Hepatocyte (in vitro differentiated cells): ENCODE results near the gene PRKG1. TPM values are rescaled to one million over a fixed set of nuclear protein-coding genes. Genes with fewer than 3 reads are reported as not detected.

ENCODE experiments used
- DNase-seq: peaks from one replicate; pipeline ENCODE4 v3.0.0-alpha.2; 2016; ENCODE audit warnings: low spot score
- H2AFZ ChIP-seq: fragments of 200-600 bp; sonication (generic); 2 replicates; pipeline ENCODE4 v1.6.0; 2016; ENCODE audit warnings: antibody characterized with exemption, mild to moderate bottlenecking
- H3K27ac ChIP-seq: fragments of 200-600 bp; sonication (generic); 2 replicates; pipeline ENCODE4 v1.5.1; 2016; ENCODE audit warnings: mild to moderate bottlenecking
- H3K27me3 ChIP-seq: fragments of 200-600 bp; sonication (generic); 2 replicates; pipeline ENCODE4 v1.6.1; 2016
- H3K36me3 ChIP-seq: fragments of 200-600 bp; sonication (generic); replicated peaks from 2 replicates; pipeline ENCODE4 v1.5.1; 2016; ENCODE audit warnings: low read depth; ENCODE audit not compliant: insufficient read depth
- H3K4me1 ChIP-seq: fragments of 200-600 bp; sonication (generic); 2 replicates; pipeline ENCODE4 v1.5.1; 2016; ENCODE audit warnings: mild to moderate bottlenecking, moderate library complexity; ENCODE audit not compliant: insufficient read depth
- H3K4me2 ChIP-seq: fragments of 200-600 bp; sonication (generic); 2 replicates; pipeline ENCODE4 v1.6.0; 2016
- H3K4me3 ChIP-seq: fragments of 200-600 bp; sonication (generic); 2 replicates; pipeline ENCODE4 v1.5.1; 2016; ENCODE audit warnings: mild to moderate bottlenecking
- H3K79me2 ChIP-seq: fragments of 200-600 bp; sonication (generic); 2 replicates; pipeline ENCODE4 v1.6.0; 2017; ENCODE audit warnings: mild to moderate bottlenecking
- H3K9me2 ChIP-seq: fragments of 200-600 bp; sonication (generic); replicated peaks from 2 replicates; pipeline ENCODE4 v1.6.0; 2017; ENCODE audit warnings: mild to moderate bottlenecking; ENCODE audit not compliant: insufficient read depth
- H3K9me3 ChIP-seq: fragments of 200-600 bp; sonication (generic); 2 replicates; pipeline ENCODE4 v1.5.1; 2016; ENCODE audit warnings: low read depth, mild to moderate bottlenecking
- H4K20me1 ChIP-seq: fragments of 200-600 bp; sonication (generic); 2 replicates; pipeline ENCODE4 v1.6.0; 2016; ENCODE audit warnings: mild to moderate bottlenecking; ENCODE audit not compliant: insufficient read depth, poor library complexity, severe bottlenecking
- EZH2 ChIP-seq: fragments of 200-600 bp; sonication (generic); IDR thresholded peaks from 2 replicates; pipeline ENCODE4 v1.6.1; 2016; ENCODE audit warnings: antibody characterized with exemption, mild to moderate bottlenecking, borderline replicate concordance
- EZH2phosphoT487 ChIP-seq: fragments of 200-600 bp; sonication (generic); IDR thresholded peaks from one replicate; pipeline ENCODE4 v1.6.1; 2018; ENCODE audit warnings: antibody characterized with exemption, mild to moderate bottlenecking, low read depth, moderate library complexity; ENCODE audit not compliant: unreplicated experiment, severe bottlenecking
- WGBS: methylation state at CpG from one replicate; pipeline ENCODE4 v1.1.6; 2016; ENCODE audit warnings: low lambda C conversion rate; ENCODE audit errors: missing lambda C conversion rate; 5-methylcytosine and 5-hydroxymethylcytosine counted together
- polyA plus RNA-seq: library from polyadenylated mRNA; unstranded; fragments of >200 nt; fragmentation: Nextera tagmentation; extraction: Ambion mirVana; gene quantifications from 2 replicates; pipeline ENCODE4 v1.2.1, GENCODE V29; 2016
- total RNA-seq: library from RNA; depleted of rRNA; stranded (reverse); fragments of >200 nt; gene quantifications from 2 replicates; pipeline ENCODE4 v1.2.3, GENCODE V29; 2014
- TF ChIP-seq, protein P1 (sequence below): fragments of 200-600 bp; sonication (generic); IDR thresholded peaks from 2 replicates; pipeline ENCODE4 v1.5.1; 2016; ENCODE audit warnings: antibody characterized with exemption, mild to moderate bottlenecking; ENCODE audit not compliant: poor library complexity

Gene PRKG1
- total and polyA plus RNA-seq, 2 experiments from 2014 or later = 4.0 to 8.1 TPM

DNA sequence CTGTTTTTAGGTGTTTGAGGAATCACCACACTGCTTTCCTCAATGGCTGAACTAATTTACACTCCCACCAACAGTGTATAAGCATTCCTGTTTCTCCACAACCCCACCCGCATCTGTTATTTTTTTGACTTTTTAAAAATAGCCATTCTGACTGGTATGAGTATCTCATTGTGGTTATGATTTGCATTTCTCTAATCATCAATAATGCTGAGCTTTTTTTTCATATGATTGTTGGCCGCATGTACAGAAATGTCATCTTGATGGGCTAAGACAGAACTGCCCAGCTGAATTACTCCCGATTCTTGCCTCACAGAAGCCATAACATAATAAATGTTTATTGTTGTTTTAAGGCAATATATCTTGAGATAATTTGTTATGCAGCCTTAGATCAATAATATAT lies 1146.7 kb downstream of the PRKG1 start:
- whole genome bisulfite sequencing = 97% methylated on average over 3 of the region's 3 CpGs
- Histone ChIP-seq H3K27ac (no peak overlapping the region), H4K20me1 (no peaks in the 10 kb centered on the region), H3K4me2 (no peak overlapping the region), H3K9me3 (no peaks in the 10 kb centered on the region), H3K36me3 (no peaks in the 10 kb centered on the region), H3K79me2 (no peaks in the 10 kb centered on the region), H2AFZ (no peak overlapping the region), H3K4me1 (no peaks in the 10 kb centered on the region), H3K27me3 (no peaks in the 10 kb centered on the region), H3K9me2 (no peaks in the 10 kb centered on the region), H3K4me3 (no peak overlapping the region)
- TF ChIP-seq EZH2phosphoT487 = no peak
- TF ChIP-seq EZH2 = no peak
- TF ChIP-seq, protein P1, sequence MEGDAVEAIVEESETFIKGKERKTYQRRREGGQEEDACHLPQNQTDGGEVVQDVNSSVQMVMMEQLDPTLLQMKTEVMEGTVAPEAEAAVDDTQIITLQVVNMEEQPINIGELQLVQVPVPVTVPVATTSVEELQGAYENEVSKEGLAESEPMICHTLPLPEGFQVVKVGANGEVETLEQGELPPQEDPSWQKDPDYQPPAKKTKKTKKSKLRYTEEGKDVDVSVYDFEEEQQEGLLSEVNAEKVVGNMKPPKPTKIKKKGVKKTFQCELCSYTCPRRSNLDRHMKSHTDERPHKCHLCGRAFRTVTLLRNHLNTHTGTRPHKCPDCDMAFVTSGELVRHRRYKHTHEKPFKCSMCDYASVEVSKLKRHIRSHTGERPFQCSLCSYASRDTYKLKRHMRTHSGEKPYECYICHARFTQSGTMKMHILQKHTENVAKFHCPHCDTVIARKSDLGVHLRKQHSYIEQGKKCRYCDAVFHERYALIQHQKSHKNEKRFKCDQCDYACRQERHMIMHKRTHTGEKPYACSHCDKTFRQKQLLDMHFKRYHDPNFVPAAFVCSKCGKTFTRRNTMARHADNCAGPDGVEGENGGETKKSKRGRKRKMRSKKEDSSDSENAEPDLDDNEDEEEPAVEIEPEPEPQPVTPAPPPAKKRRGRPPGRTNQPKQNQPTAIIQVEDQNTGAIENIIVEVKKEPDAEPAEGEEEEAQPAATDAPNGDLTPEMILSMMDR = no peak
- no peak for DNase-seq

DNA sequence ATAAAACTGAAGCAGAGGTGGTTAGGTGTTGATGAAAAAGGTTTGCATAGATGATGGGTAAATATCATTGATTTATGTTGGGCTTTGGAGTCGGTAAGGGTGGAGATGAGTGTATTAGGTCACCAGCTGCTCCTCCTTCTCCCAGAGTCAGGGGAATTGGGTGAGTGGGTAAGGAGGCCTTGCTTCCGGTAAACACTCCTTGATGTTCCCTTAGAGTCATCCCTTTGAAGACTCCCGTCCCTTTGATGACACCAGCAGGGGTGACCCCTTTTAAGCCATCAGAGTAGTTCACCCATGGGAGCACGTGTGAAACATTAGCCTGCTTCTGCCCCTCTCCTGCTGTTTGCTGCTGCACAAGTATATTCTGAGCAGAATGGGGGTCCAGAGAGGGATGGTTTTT lies 1147.6 kb downstream of the PRKG1 start:
- no peak overlapping the region for H3K27ac ChIP-seq
- no peaks in the 10 kb centered on the region for H3K9me3 ChIP-seq
- H3K36me3 ChIP-seq = no peaks in the 10 kb centered on the region
- no peaks in the 10 kb centered on the region for H3K4me1 ChIP-seq
- no peaks in the 10 kb centered on the region for H3K79me2 ChIP-seq
- H3K27me3 ChIP-seq = no peaks in the 10 kb centered on the region
- H3K4me2 ChIP-seq = no peak overlapping the region
- H4K20me1 ChIP-seq = no peaks in the 10 kb centered on the region
- H2AFZ ChIP-seq = no peak overlapping the region
- no peak for DNase-seq
- no peak overlapping the region for H3K4me3 ChIP-seq
- TF ChIP-seq, protein P1 = no peak
- TF ChIP-seq EZH2 = no peak
- TF ChIP-seq EZH2phosphoT487 = no peak
- no peaks in the 10 kb centered on the region for H3K9me2 ChIP-seq
- 82% methylated on average over 4 of the region's 4 CpGs for WGBS

DNA sequence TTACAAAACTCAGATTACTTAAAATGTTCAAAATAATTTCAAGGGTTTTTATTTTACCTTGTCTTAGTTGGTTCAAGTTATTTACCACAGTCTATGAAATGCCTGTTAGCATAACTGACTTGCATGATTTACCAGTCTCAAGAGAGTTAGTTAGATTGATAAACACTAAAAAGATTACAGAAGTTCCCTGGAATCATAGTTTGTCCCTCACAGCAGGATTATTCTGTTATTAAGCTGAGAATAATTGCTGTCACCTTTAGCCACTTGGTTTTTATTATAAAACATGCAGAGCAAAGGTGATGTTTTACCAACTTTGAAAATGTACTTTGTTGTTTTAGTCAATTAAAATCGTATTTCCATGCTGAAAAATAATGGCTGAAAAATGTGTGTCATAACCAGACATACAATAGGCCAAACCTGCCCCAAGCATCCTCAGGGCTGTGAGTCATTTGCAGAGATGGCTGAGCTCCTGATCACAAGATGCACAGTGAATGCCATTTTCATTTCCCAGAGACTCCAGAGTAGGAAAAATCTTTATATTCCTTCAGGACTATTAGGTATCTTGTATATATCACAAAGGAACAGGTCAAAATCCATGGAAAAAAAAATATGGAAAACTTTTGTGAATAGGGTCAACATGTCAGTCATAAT lies 1152.0 kb downstream of the PRKG1 start:
- Histone ChIP-seq H3K79me2 (no peaks in the 10 kb centered on the region), H3K27me3 (no peaks in the 10 kb centered on the region), H2AFZ (no peak overlapping the region), H3K4me2 (no peak overlapping the region), H3K27ac (no peak overlapping the region), H3K9me3 (no peaks in the 10 kb centered on the region), H3K4me1 (no peaks in the 10 kb centered on the region), H3K4me3 (no peak overlapping the region), H3K9me2 (no peaks in the 10 kb centered on the region), H3K36me3 (no peaks in the 10 kb centered on the region), H4K20me1 (no peaks in the 10 kb centered on the region)
- TF ChIP-seq EZH2 = no peak
- no peak for DNase-seq
- 67% methylated on average over 1 of the region's 1 CpG for WGBS

DNA sequence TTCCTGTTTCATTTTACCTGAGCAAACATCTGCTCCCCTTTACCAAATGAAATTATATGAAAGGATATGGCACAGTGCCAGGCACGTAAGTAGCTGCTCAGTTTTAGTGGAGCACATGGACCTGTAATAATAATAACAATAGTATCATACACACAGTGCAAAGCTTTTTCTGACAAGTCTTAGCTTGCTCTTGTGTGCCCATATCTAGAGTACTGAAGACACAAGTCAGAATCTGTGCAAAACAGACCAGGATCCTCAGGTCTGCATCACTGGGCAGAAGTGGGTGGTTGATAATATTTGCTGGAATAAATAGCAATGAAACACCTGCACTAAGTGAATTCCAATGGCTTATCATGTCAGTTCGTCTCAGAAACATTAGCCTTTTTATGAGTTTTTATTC lies 1154.3 kb downstream of the PRKG1 start:
- H3K27me3 ChIP-seq = no peaks in the 10 kb centered on the region
- no peaks in the 10 kb centered on the region for H3K9me2 ChIP-seq
- H3K79me2 ChIP-seq = no peaks in the 10 kb centered on the region
- DNase-seq = no peak
- WGBS = 63% methylated on average over 2 of the region's 2 CpGs
- H3K4me2 ChIP-seq = no peak overlapping the region
- H3K4me1 ChIP-seq = peaks cover 6% of the 10 kb centered on the region
- H4K20me1 ChIP-seq = no peaks in the 10 kb centered on the region
- no peaks in the 10 kb centered on the region for H3K9me3 ChIP-seq
- no peak overlapping the region for H3K27ac ChIP-seq
- TF ChIP-seq EZH2phosphoT487 (no peak), EZH2 (no peak)
- TF ChIP-seq, protein P1 = no peak
- no peak overlapping the region for H2AFZ ChIP-seq
- H3K4me3 ChIP-seq = no peak overlapping the region
- no peaks in the 10 kb centered on the region for H3K36me3 ChIP-seq
